ENCODE results near the gene HDHD5. TPM values are rescaled to one million over a fixed set of nuclear protein-coding genes. Genes with fewer than 3 reads are reported as not detected.

The HDHD5 gene
- total and polyA plus RNA-seq, 7 donors = 24.6 to 68.3 (median 33.9) TPM

GRCh38 chr22:17112491-17113042 lies 46.5 kb downstream of the HDHD5 start:
- DNase-seq (no peak), ATAC-seq (no peak)
- H3K9me3 ChIP-seq = no peaks in the 10 kb centered on the region
- H3K4me3 ChIP-seq = no peak overlapping the region
- no peak overlapping the region for H3K27ac ChIP-seq
- peaks cover 0 to 3% of the 10 kb centered on the region in 2 donors for H3K36me3 ChIP-seq (ENCODE audit: insufficient read depth in 1 of 2, low read depth in 1 of 2)
- intact Hi-C loops (cut with DNase I) = no loop called here
- H3K4me1 ChIP-seq = no peaks in the 10 kb centered on the region
- TF ChIP-seq CTCF (IDR thresholded peaks at IDR 0.05) = no peak
- H3K27me3 ChIP-seq (ENCODE audit: insufficient read depth in 3 of 3, low read length in 2 of 3) = no peaks in the 10 kb centered on the region
- WGBS, 3 donors = 58 to 64% (median 62%) methylated on average over 9 of the region's 9 CpGs

- H3K27me3 ChIP-seq (ENCODE audit: insufficient read depth in 3 of 3, low read length in 2 of 3) = no peaks in the 10 kb centered on the region
- TF ChIP-seq CTCF (IDR thresholded peaks at IDR 0.05) = no peak
- no peak for ATAC-seq
- no peak for DNase-seq
- H3K4me3 ChIP-seq = no peak overlapping the region
- no peak overlapping the region for H3K27ac ChIP-seq
- intact Hi-C loops (cut with DNase I) = no loop called here
- no peaks in the 10 kb centered on the region for H3K9me3 ChIP-seq
- no peaks in the 10 kb centered on the region for H3K4me1 ChIP-seq
- WGBS, 3 donors = 72 to 82% (median 74%) methylated on average over 13 of the region's 13 CpGs
- peaks cover 0 to 5% of the 10 kb centered on the region in 2 donors for H3K36me3 ChIP-seq (ENCODE audit: insufficient read depth in 1 of 2, low read depth in 1 of 2)
Measured at GRCh38 chr22:17110791-17111550, 48.1 kb downstream of the HDHD5 start.

GRCh38 chr22:17109976-17110375 lies 49.1 kb downstream of the HDHD5 start:
- no peaks in the 10 kb centered on the region for H3K4me1 ChIP-seq
- no peaks in the 10 kb centered on the region for H3K27me3 ChIP-seq (ENCODE audit: insufficient read depth in 3 of 3, low read length in 2 of 3)
- no peak for ATAC-seq
- intact Hi-C loops (cut with DNase I) = no loop called here
- H3K27ac ChIP-seq = no peak overlapping the region
- H3K4me3 ChIP-seq = no peak overlapping the region
- 79 to 83% (median 82%) methylated on average over 16 of the region's 16 CpGs for WGBS, 3 donors
- no peak for DNase-seq
- H3K9me3 ChIP-seq = no peaks in the 10 kb centered on the region
- H3K36me3 ChIP-seq (ENCODE audit: insufficient read depth in 1 of 2, low read depth in 1 of 2) = peaks cover 0 to 5% of the 10 kb centered on the region in 2 donors
- no peak for TF ChIP-seq CTCF (IDR thresholded peaks at IDR 0.05)

GRCh38 chr22:17109113-17109865 lies 49.8 kb downstream of the HDHD5 start:
- no peak overlapping the region for H3K27ac ChIP-seq
- no peak overlapping the region for H3K4me3 ChIP-seq
- intact Hi-C loops (cut with DNase I) = no loop called here
- no peaks in the 10 kb centered on the region for H3K9me3 ChIP-seq
- H3K36me3 ChIP-seq (ENCODE audit: insufficient read depth in 1 of 2, low read depth in 1 of 2) = peaks cover 0 to 5% of the 10 kb centered on the region in 2 donors
- peaks cover 0 to 2% (median 0%) of the 10 kb centered on the region in 3 donors for H3K27me3 ChIP-seq (ENCODE audit: insufficient read depth in 3 of 3, low read length in 2 of 3)
- WGBS, 3 donors = 86 to 88% (median 88%) methylated on average over 33 to 42 of the region's 42 CpGs
- H3K4me1 ChIP-seq = no peaks in the 10 kb centered on the region
- DNase-seq = no peak
- TF ChIP-seq CTCF (IDR thresholded peaks at IDR 0.05) = no peak
- no peak for ATAC-seq
